Activated CD4-positive, CD25-positive, alpha-beta regulatory T cell treated with anti-CD3 and anti-CD28 coated beads, Interleukin-2, amount 50 U/mL, for 16 hours (primary cell): Measurements from ENCODE around the gene IL37.

Source experiments
- DNase-seq: peaks from one replicate; pipeline ENCODE4 v3.0.0-alpha.2; 2020; ENCODE audit warnings: low read depth, low spot score

The IL37 gene

DNA sequence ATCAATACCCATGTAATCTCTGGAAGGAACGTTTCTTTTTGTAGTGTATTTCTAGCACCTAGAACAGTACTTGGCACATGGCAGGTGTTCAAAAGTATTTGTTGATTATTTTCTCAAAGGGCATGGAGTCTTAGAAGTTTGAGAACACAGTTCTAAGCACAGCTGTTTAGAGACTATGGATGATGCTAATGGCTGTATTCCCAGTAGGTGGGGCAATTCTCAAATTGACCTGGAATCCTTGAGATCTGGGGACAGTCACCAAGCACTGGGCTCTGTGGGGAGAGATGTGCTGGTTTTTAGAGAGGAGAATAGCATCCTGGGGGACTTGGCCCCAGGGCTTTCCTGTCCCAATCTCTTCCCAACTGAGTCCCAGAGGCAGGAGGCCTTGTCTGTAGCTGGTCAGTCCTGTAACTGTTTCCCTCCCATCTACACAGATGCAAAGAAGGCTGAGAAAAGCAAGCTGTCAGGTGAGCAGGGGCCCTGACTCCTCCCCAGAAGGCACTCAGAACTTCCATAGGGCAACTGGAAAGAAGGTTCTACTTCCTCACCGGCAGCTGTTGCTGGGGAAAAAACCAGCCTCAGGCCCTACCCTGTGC lies 49.4 kb downstream of the IL37 start:
- DNase-seq, result no peak

DNA sequence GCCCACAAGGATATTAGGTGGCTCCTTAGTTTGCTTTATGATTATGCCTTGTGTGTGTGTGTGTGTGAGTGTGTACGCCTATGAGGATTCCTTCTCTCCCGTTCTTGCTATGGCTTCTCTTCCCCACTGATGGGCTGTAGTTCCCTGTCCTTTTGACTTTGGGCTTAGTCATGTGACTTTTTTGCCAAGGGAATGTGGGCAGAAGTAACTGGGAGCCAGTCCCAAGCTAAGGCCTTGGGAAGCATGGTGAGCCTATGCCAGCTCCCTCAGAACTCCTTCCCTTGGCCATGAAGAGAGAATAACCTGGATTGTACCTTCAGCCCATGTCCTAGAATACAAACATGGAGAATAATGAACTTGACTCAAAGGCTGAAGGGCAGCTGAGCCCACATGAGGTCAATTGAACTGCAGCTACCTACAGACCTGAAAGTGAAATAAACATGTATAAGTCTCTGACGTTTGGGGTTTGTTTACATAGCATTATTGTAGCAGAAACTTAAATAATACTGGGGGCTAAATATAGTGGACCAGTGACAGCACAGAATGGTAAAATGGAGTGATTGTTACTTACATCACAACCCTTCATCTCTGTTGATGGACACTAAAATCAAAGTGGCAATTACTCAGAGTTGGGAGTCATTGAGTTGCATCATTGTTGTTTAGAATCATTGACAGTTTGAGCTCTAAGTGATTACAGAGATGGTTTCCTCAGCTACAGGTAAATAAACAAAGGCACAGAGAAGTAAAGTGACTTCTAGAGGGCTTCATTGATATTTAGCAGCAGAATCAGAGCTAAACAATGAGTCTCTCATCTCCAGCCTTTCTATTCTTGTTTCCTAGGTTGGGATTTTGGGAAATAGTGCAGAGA lies 51.6 kb downstream of the IL37 start:
- DNase-seq, result no peak

DNA sequence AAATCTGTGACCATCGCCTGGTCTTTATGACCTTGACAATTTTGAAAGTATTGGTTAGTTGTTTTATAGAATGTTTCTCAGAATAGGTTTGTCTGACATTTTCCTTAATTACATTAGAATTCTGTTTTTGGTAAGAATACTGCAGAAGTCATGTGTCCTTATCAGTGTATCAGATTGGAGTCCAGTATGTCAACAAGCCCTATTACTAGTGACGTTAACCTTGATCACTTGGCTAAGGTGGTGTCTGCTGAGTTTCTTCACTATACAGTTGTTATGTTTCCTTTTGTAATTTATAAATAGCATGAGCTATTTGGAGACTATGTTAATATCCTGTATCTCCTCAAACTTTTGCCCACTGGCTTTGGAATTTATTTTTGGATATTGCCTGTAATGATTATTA lies 56.1 kb downstream of the IL37 start:
- no peak for DNase-seq
